H9 (cell line): Measurements from ENCODE around the gene DMP1. TPM values are rescaled to one million over a fixed set of nuclear protein-coding genes. Genes with fewer than 3 reads are reported as not detected.

Experiments
- DNase-seq: peaks from one replicate; pipeline ENCODE4 v3.0.0-alpha.2; 2017
- H2AFZ ChIP-seq: one replicate; pipeline ENCODE4 v1.6.1; 2013; ENCODE audit warnings: mild to moderate bottlenecking, low read length, control low read depth, moderate library complexity
- H2AK5ac ChIP-seq: 2 replicates; pipeline ENCODE4 v1.6.1; 2013; ENCODE audit warnings: low read length, control low read depth, mixed read lengths; ENCODE audit not compliant: insufficient read length
- H2BK120ac ChIP-seq: one replicate; pipeline ENCODE4 v1.6.1; 2013; ENCODE audit warnings: low read depth, mild to moderate bottlenecking, low read length, control low read depth, inconsistent platforms; ENCODE audit not compliant: poor library complexity, severe bottlenecking
- H2BK12ac ChIP-seq: 2 replicates; pipeline ENCODE4 v1.6.1; 2013; ENCODE audit warnings: low read length, control low read depth, mixed read lengths, low read depth; ENCODE audit not compliant: insufficient read length
- H2BK15ac ChIP-seq: 2 replicates; pipeline ENCODE4 v1.6.1; 2013; ENCODE audit warnings: low read depth, low read length, control low read depth
- H2BK20ac ChIP-seq: one replicate; pipeline ENCODE4 v1.6.1; 2013; ENCODE audit warnings: low read depth, mild to moderate bottlenecking, low read length, control low read depth, inconsistent platforms; ENCODE audit not compliant: poor library complexity, severe bottlenecking
- H2BK5ac ChIP-seq: 2 replicates; pipeline ENCODE4 v1.6.1; 2013; ENCODE audit warnings: low read length, control low read depth, mixed read lengths; ENCODE audit not compliant: insufficient read length
- H3K14ac ChIP-seq: 2 replicates; pipeline ENCODE4 v1.6.1; 2013; ENCODE audit warnings: low read length, control low read depth; ENCODE audit not compliant: insufficient read depth
- H3K18ac ChIP-seq: 2 replicates; pipeline ENCODE4 v1.6.1; 2013; ENCODE audit warnings: low read depth, mild to moderate bottlenecking, mixed read lengths, low read length, control low read depth; ENCODE audit not compliant: insufficient read length
- H3K23ac ChIP-seq: 2 replicates; pipeline ENCODE4 v1.6.1; 2013; ENCODE audit warnings: low read length, control low read depth, mixed read lengths, low read depth; ENCODE audit not compliant: insufficient read length
- H3K23me2 ChIP-seq: 2 replicates; pipeline ENCODE4 v1.6.1; 2013; ENCODE audit warnings: low read depth, mild to moderate bottlenecking, mixed read lengths, low read length, control low read depth; ENCODE audit not compliant: insufficient read length, poor library complexity, severe bottlenecking
- H3K27ac ChIP-seq: 2 replicates; pipeline ENCODE4 v1.5.1; 2013; ENCODE audit warnings: low read length, control low read depth, mixed read lengths, low read depth; ENCODE audit not compliant: insufficient read length
- H3K27me3 ChIP-seq: 2 replicates; pipeline ENCODE4 v1.6.1; 2013; ENCODE audit warnings: low read length, control low read depth, inconsistent platforms; ENCODE audit not compliant: insufficient read depth
- H3K4ac ChIP-seq: 2 replicates; pipeline ENCODE4 v1.6.1; 2013; ENCODE audit warnings: low read depth, mild to moderate bottlenecking, control low read depth, inconsistent platforms, low read length, moderate library complexity
- H3K4me1 ChIP-seq: 2 replicates; pipeline ENCODE4 v1.6.1; 2013; ENCODE audit warnings: low read length, control low read depth, inconsistent platforms; ENCODE audit not compliant: insufficient read depth
- H3K4me2 ChIP-seq: 2 replicates; pipeline ENCODE4 v1.6.1; 2013; ENCODE audit warnings: low read length, control low read depth, mixed read lengths; ENCODE audit not compliant: insufficient read length, insufficient read depth
- H3K56ac ChIP-seq: 2 replicates; pipeline ENCODE4 v1.6.1; 2013; ENCODE audit warnings: low read depth, mild to moderate bottlenecking, mixed read lengths, low read length, control low read depth; ENCODE audit not compliant: insufficient read length
- H3K79me1 ChIP-seq: 2 replicates; pipeline ENCODE4 v1.6.1; 2013; ENCODE audit warnings: low read depth, mild to moderate bottlenecking, moderate library complexity, low read length, control low read depth, inconsistent platforms; ENCODE audit not compliant: insufficient read depth, poor library complexity, severe bottlenecking
- H3K79me2 ChIP-seq: 2 replicates; pipeline ENCODE4 v1.6.1; 2013; ENCODE audit warnings: low read length, control low read depth, inconsistent platforms; ENCODE audit not compliant: insufficient read depth
- H3K9ac ChIP-seq: 2 replicates; pipeline ENCODE4 v1.6.1; 2013; ENCODE audit warnings: low read length, control low read depth, mixed read lengths; ENCODE audit not compliant: insufficient read length; ENCODE audit errors: extremely low read depth
- H3K9me3 ChIP-seq: one replicate; pipeline ENCODE4 v1.6.1; 2013; ENCODE audit warnings: low read depth, low read length, inconsistent platforms; ENCODE audit not compliant: control insufficient read depth
- H3T11ph ChIP-seq: one replicate; pipeline ENCODE4 v1.6.1; 2013; ENCODE audit warnings: mild to moderate bottlenecking, low read length, control low read depth, inconsistent platforms
- H4K20me1 ChIP-seq: one replicate; pipeline ENCODE4 v1.6.1; 2013; ENCODE audit not compliant: control insufficient read depth, insufficient read length, insufficient read depth
- H4K5ac ChIP-seq: 2 replicates; pipeline ENCODE4 v1.6.1; 2013; ENCODE audit warnings: low read depth, mild to moderate bottlenecking, mixed read lengths, low read length, control low read depth; ENCODE audit not compliant: insufficient read length
- H4K8ac ChIP-seq: replicated peaks from 2 replicates; pipeline ENCODE4 v1.6.1; 2013; ENCODE audit warnings: low read length, control low read depth, mixed read lengths, low read depth; ENCODE audit not compliant: insufficient read length
- H4K91ac ChIP-seq: 2 replicates; pipeline ENCODE4 v1.6.1; 2013; ENCODE audit warnings: low read depth, mild to moderate bottlenecking, moderate library complexity, mixed read lengths, low read length, control low read depth; ENCODE audit not compliant: insufficient read length
- H3K27ac Mint-ChIP-seq, 3 experiments: 2 replicates in 2 of 3; 3 replicates in 1 of 3; pipeline ENCODE4 v1.8.0; 2020 to 2021; ENCODE audit warnings: mixed read lengths in 3 of 3, mild to moderate bottlenecking in 1 of 3, moderate library complexity in 1 of 3
- H3K27me3 Mint-ChIP-seq: 2 replicates; pipeline ENCODE4 v1.8.0; 2021; ENCODE audit warnings: low read depth, mild to moderate bottlenecking, moderate library complexity, mixed read lengths
- H3K36me3 Mint-ChIP-seq, 3 experiments: 2 replicates in 2 of 3; 3 replicates in 1 of 3; pipeline ENCODE4 v1.8.0; 2020 to 2021; ENCODE audit warnings: low read depth in 3 of 3, mixed read lengths in 3 of 3; ENCODE audit not compliant: insufficient read depth in 1 of 3
- H3K4me1 Mint-ChIP-seq, 2 experiments: 2 replicates each; pipeline ENCODE4 v1.8.0; 2020; ENCODE audit warnings: mixed read lengths in 2 of 2
- H3K4me3 Mint-ChIP-seq, 2 experiments: 2 replicates in 1 of 2; 3 replicates in 1 of 2; pipeline ENCODE4 v1.8.0; 2020 to 2021; ENCODE audit warnings: mild to moderate bottlenecking in 2 of 2, mixed read lengths in 2 of 2, moderate library complexity in 1 of 2
- H3K9me3 Mint-ChIP-seq, 2 experiments: 2 replicates in 1 of 2; 3 replicates in 1 of 2; pipeline ENCODE4 v1.8.0; 2020; ENCODE audit warnings: mild to moderate bottlenecking in 2 of 2, mixed read lengths in 2 of 2, moderate library complexity in 1 of 2
- CTCF ChIP-seq: fragments of 200-600 bp; sonication (generic); conservative IDR thresholded peaks from 3 replicates; pipeline ENCODE4 v1.8.0; 2021; ENCODE audit warnings: antibody characterized with exemption, mild to moderate bottlenecking
- WGBS: extraction: QIAGEN DNeasy Blood & Tissue Kit; methylation state at CpG from one replicate; pipeline ENCODE4 v1.1.7; 2013; ENCODE audit warnings: missing lambda C conversion rate, low lambda C conversion rate, mixed read lengths; ENCODE audit not compliant: insufficient read length; ENCODE audit errors: extremely low coverage; 5-methylcytosine and 5-hydroxymethylcytosine counted together
- total RNA-seq: library from RNA; stranded (reverse); gene quantifications from 2 replicates; pipeline ENCODE4 v1.2.1, GENCODE V29; 2021

DMP1 gene
- total RNA-seq, 1 experiment from 2014 or later = not detected

- no peak overlapping the region for H3K4me2 ChIP-seq
- Mint-ChIP-seq H3K27ac (no peak overlapping the region), H3K36me3 (peaks cover 0 to 1% (median under 1%) of the 10 kb centered on the region in 3 experiments; a peak in 2 of 7 replicates), H3K4me3 (no peak overlapping the region), H3K9me3 (peaks cover 0 to 1% of the 10 kb centered on the region in 2 experiments; a peak in 3 of 5 replicates), H3K27me3 (no peaks in the 10 kb centered on the region; the same call in 1 of the 2 replicates), H3K4me1 (no peaks in the 10 kb centered on the region)
- no peak overlapping the region for H3T11ph ChIP-seq
- H2BK20ac ChIP-seq = no peak overlapping the region
- no peaks in the 10 kb centered on the region for H3K4me1 ChIP-seq
- no peak overlapping the region for H3K23ac ChIP-seq
- H3K9me3 ChIP-seq = no peaks in the 10 kb centered on the region
- no peaks in the 10 kb centered on the region for H3K23me2 ChIP-seq
- H2BK12ac ChIP-seq = no peak overlapping the region
- no peak overlapping the region for H2BK120ac ChIP-seq
- H2BK5ac ChIP-seq = no peak overlapping the region
- H2BK15ac ChIP-seq = no peak overlapping the region
- no peaks in the 10 kb centered on the region for H4K20me1 ChIP-seq
- no peaks in the 10 kb centered on the region for H3K79me1 ChIP-seq
- no peaks in the 10 kb centered on the region for H3K79me2 ChIP-seq
- H3K27ac ChIP-seq = no peak overlapping the region
- no peak overlapping the region for H4K8ac ChIP-seq
- no peak overlapping the region for H4K91ac ChIP-seq
- no peak overlapping the region for H2AK5ac ChIP-seq
- no peak; the same call in 2 of the 3 replicates for TF ChIP-seq CTCF
- no peak overlapping the region for H3K14ac ChIP-seq
- no peak overlapping the region for H3K56ac ChIP-seq
- no peak overlapping the region for H4K5ac ChIP-seq
- H3K18ac ChIP-seq = no peak overlapping the region
- no CpG with 5 or more reads among the region's 6 CpGs for WGBS
- H3K9ac ChIP-seq = no peak overlapping the region
- H2AFZ ChIP-seq = no peak overlapping the region
- DNase-seq = no peak
- H3K4ac ChIP-seq = no peak overlapping the region
- H3K27me3 ChIP-seq = no peaks in the 10 kb centered on the region
These were observed 5.8 kb upstream of the DMP1 start for GRCh38 chr4:87644286-87644685.
